Cortex of kidney (tissue), 1 donor: ENCODE data around the gene PLPPR4.

Source experiments
- DNase-seq: peaks from one replicate; lab custom pipeline; 2025; lab: John Stamatoyannopoulos, UW

Gene PLPPR4

DNA sequence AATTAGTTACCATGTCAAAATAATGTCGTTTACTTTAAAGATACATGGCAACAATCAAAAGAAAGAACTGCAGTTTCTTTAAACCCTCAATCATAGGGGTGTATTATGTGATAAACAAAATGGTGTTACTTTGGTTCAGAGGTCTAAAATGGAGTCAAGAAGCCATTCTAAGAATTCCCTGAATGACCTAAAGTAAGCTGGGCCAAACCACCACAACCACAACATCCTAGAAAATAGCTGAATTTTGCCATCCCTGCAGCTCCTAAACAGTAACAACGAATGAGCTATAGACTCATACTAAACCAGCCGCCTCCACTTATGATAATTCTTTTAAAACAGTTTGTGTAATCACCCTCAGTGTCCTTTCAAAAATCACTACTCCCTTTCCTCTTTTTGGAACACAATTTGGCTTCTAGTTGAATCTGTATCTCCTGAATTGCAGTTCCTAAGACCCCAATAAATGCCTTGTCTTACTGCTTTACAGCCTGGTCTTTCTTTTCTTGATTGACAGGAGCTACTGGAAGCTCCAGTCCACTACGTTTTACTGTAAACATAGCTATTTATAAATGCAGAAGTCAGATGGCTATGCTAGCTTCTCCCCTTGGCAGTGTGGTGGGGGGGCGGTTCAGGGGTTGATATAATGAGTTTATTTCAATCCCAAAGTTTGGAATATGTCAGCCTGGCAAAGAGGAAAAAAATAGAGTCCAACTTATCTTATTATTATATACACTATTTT is 84.3 kb downstream of the PLPPR4 start:
- DNase-seq = no peak

DNA sequence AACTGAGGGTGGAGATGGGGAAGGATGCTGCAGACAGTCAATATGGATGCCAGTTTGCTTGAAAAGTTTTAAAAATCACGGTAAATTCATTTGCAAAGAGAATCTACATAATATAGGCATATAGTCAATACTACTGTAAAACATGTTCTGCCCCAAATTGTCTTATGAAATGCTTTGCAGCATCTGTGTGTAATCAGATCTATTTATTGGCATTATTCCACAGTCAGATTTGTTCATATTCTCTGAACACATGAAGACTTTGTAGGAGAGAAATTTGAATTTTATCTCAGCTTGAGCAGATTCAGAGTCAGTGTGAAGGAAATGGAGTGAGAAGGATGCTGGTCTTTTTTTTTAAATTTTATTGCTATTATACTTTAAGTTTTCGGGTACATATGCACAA is 88.5 kb downstream of the PLPPR4 start:
- DNase-seq = no peak

DNA sequence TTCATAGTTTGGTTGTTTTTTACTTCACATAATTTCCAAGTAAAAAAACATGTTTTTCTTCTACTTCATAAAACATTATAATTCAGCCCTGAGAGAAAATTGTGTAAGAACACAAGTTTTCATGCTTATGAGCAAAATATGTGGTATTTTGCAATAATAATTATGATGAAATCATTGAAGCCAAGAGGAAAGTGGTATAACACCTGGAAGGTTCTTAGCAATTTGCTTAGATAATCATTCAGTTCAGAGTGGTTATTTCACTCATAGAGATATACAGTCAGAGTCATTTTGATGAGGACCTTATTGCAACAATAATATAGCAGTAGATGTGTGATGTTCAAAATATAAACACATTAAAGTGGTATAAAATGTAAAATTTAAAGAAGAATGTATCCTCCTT is 94.5 kb downstream of the PLPPR4 start:
- DNase-seq = no peak
